Measurements from ENCODE around the gene MPND.

Gene MPND
- 13.5 reads per million, percentile 38 among the genes with 10 or more reads in this experiment for total RNA-seq

DNA sequence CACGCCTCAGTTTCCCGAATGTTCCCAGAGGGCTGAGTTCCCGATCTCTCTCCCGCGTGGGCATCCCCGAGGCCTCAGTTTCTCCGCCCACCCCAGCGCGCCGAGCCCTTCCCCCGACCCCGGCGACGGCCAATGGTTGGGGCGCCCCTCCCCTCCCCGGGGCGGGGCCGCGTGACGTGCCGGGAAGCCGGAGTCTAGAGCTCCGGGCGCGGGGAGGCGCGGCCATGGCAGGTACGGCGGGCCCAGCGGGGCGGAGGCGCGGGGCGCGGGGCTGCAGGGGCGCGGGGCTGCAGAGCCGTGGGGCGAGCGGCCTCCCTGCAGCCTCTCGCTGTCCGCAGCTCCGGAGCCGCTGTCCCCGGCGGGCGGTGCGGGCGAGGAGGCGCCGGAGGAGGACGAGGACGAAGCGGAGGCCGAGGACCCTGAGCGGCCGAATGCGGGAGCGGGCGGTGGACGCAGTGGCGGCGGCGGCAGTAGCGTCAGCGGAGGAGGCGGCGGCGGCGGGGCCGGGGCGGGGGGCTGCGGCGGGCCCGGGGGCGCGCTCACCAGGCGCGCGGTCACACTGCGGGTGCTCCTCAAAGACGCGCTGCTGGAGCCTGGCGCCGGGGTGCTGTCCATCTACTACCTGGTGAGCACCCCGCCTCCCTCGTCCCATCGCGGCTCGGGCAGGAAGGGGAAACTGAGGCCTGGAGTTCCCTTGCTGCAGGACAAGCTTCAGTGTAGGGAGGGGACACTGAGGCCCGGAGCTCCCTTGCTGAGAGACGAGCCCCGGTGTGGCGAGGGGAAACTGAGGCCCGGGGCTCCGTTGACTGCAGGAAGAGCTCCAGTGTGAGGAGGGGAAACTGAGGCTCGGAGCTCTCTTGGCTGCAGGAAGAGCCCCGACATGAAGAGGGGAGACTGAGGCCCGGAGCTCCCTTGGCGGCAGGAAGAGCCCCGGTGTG is at the start of gene MPND:
Gene MPND (plus strand): TSS at position 193 of the 938 bp plus-strand sequence. CDS start 32 bp downstream, at position 225.
- DNase-seq = peak; percentile 89

GRCh38 chr19:4294389-4294788 is 49.0 kb upstream of the MPND start:
- no peak for DNase-seq

- no peak for DNase-seq
Measured at GRCh38 chr19:4295972-4296771, 47.2 kb upstream of the MPND start.

GRCh38 chr19:4297901-4298809 is 45.2 kb upstream of the MPND start:
- DNase-seq = no peak

- no peak for DNase-seq
Measured at GRCh38 chr19:4298810-4299550, 44.4 kb upstream of the MPND start.

GRCh38 chr19:4300589-4300988 is 42.8 kb upstream of the MPND start:
- DNase-seq = no peak

- DNase-seq = no peak
Measured at GRCh38 chr19:4301590-4302242, 41.6 kb upstream of the MPND start.

- no peak for DNase-seq
Measured at GRCh38 chr19:4302243-4302640, 41.1 kb upstream of the MPND start, which contains the start of gene TMIGD2. Gene TMIGD2, minus strand, starts transcription at chr19:4302389. Its CDS starts 4 bp downstream, at chr19:4302385.

DNA sequence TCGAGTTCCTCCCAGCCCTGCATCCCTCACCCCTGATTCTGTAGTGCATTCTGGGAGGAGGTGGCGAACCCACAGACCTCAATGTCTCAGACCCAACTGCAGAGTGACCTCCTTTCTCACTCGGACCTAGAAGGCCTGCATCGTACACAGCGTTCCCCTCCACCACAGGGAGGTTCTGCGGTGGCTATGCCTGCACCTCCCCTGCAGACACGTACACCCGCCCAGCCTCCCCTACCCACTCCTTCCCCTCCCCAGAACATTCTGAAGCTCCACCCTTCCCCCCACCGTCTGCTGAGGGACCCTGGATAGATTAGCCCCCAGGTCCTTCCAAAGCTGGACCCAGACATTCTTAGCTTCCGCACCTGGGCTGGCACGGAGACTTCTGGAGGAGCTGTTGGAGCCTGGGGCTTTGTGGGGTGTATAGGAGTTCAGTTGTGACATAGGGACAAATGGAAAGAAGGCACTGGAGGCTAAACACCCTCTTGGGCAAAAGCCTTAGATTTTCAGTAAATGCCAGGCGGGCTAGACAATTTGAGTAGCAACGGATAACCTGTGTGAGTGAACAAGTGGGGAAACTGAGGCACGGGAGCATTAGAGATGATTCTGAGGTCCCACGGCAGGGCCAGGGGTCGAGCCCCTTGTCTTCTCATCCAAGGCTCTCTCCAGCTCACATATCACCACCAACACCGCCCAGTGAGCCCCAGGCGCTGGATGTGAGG is 39.4 kb upstream of the MPND start:
- no peak for DNase-seq

GRCh38 chr19:4304538-4305256 is 38.7 kb upstream of the MPND start, which contains the start of gene FSD1:
Gene FSD1, plus strand, starts transcription at chr19:4304598. Its CDS starts 149 bp downstream, at chr19:4304747.
- peak; percentile 28 for DNase-seq

DNA sequence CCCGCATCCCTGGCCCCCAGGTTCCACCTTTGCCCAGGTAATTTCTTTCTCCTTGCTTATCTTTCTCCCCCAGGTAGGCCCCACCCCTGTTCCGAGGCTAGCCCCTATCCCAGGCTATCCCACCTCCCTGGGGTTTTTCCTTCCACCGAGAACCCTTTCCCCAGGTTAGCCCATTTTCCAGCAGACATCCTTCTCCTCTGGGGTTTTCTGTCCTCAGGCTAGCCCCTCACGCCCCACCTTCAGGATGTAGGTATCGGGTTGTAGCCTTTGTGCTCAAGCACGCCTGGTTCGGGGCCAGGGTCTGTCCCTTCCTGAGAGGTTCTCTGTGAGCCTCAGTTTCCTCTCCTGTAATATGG is 38.1 kb upstream of the MPND start:
- DNase-seq = no peak

GRCh38 chr19:4305659-4306058 is 37.7 kb upstream of the MPND start:
- no peak for DNase-seq

- DNase-seq = no peak
Measured at GRCh38 chr19:4310247-4311121, 32.9 kb upstream of the MPND start.

DNA sequence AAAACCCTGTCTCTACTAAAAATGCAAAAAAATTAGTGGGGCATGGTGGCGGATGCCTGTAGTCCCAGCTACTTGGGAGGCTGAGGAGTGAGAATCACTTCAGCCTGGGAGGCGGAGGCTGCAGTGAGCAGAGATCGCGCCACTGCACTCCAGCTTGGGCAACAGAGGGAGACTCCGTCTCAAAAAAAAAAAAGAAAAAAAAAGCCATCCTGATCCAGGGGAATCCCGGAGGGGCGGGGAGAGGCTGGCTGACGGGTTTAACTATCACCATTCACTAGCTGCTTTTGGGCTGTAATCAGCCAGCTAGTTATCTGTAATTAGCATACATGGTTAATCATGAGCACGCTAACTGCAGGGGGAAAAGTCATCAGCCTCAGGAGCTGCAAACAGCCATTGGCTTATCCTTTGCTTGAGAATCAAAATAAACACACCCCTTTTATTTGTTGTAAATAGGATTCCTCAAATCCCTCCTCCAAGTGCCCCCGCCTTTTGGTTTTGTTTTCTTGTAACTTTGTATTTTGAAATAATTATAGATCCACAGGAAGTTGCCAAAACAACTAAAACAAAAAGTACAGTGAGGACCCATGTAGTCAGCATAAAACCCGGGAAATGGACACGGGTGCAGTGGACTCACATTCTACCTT is 29.4 kb upstream of the MPND start:
- no peak for DNase-seq

- DNase-seq = no peak
Measured at GRCh38 chr19:4316956-4317355, 26.4 kb upstream of the MPND start.

DNA sequence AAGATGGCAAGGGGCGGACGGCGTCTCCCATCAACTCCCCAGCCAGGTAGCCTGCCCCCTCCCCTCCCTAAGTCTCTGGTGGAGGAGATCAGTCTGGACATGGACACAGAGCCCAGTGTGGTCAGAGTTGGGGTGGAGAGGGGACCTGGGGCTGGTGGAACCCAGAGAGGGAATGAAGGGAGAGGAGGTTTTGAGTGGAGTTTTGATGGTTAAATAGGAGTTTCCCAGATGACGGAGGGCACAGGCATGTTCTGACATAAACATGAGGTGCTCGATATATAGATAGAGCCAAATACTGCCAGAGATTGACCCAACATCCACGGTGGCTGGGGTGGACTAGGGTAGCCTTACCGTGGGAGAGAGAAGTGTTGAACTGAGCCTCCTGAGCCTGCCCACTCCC is 24.9 kb upstream of the MPND start:
- no peak for DNase-seq

DNA sequence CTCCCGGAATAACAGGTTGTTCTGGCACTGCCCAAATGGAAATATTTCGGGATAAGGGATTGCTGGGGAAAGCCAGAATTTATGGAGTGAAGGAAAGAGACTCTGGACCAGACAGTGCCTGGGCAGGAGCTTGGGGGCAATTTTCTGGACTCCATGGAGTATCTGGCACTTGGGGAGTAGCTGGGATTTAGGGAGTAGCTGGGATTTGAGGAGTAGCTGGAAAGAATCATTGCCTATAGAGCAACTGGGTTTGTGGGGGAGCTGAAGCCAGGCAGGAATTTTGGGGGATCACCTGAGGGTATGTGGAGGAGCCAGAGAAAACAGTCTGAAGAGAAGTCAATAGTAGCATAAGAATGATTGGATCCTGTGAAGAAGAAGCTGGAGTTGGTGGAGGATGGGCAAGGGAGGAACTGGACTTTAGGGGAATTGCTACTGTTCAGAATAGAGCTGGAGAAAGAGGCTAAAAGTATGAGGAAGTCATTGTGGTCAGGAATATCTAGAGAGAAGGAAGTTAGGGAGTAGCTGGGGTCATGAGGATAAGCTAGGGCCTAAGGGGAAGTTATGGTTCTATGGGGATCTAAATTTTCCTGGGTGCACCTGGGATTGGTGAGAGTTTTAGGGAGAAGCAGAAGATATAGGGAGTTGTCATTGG is 24.2 kb upstream of the MPND start:
- DNase-seq = no peak

DNA sequence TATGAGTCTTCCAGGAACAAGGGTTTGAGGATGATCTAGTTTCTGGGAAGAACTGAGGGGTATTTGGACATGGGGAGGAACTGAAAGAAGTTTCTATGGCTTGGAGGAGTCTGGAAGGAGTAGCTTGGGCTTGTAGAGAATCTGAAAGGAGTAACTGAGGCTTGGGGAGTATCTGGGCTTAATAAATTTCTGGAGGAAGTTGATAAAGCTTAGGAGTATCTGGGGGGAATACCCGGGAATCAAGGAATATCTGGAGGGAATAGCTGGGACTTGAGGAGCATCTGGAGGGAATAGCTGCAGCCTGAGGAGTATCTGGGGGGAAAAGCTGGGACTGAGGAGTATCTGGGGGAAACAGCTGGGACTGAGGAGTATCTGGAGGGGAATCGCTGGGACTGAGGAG is 22.9 kb upstream of the MPND start:
- no peak for DNase-seq
